ENCODE results near the gene COMMD6. TPM values are rescaled to one million over a fixed set of nuclear protein-coding genes. Genes with fewer than 3 reads are reported as not detected.

Gene COMMD6
- total and polyA plus RNA-seq, 2 experiments from 2014 or later, result 34.9 to 339 TPM

GRCh38 chr13:75480671-75481175 lies 56.9 kb downstream of the COMMD6 start:
- DNase-seq (ENCODE audit: low spot score) (peak; percentile 84), ATAC-seq (peak; percentile 16)
- H2AFZ ChIP-seq, result peak overlapping the region; percentile 67; the same call in 1 of the 2 replicates
- peak overlapping the region; percentile 22; the same call in 1 of the 2 replicates for H3K27ac Mint-ChIP-seq
- no peaks in the 10 kb centered on the region; the same call in 2 of the 3 replicates for H3K9me3 Mint-ChIP-seq
- H3K4me2 ChIP-seq, result peak overlapping the region; percentile 72
- peak overlapping the region; percentile 72 for H3K4me3 ChIP-seq
- H3K36me3 ChIP-seq (ENCODE audit: insufficient read depth), result no peaks in the 10 kb centered on the region
- no peaks in the 10 kb centered on the region for H3K9me2 ChIP-seq (ENCODE audit: insufficient read depth)
- H3K27me3 Mint-ChIP-seq (ENCODE audit: insufficient read depth, low read depth, poor library complexity), result peaks cover 20% of the 10 kb centered on the region
- no peaks in the 10 kb centered on the region; the same call in 1 of the 2 replicates for H3F3A ChIP-seq (replicated peaks; ENCODE audit: low read depth)
- peak overlapping the region; percentile 92 for H3K4me3 Mint-ChIP-seq
- H3K79me2 ChIP-seq (replicated peaks; ENCODE audit: insufficient read depth), result peaks cover 49% of the 10 kb centered on the region
- peak; percentile 68 for TF ChIP-seq CREB1 (CRISPR knock-in tag; IDR thresholded peaks at IDR 0.05; ENCODE audit: low read depth)
- no peak for TF ChIP-seq ETS1 (IDR thresholded peaks at IDR 0.05)
- H3K27me3 ChIP-seq (ENCODE audit: insufficient read depth), result peaks cover 14% of the 10 kb centered on the region
- H3K36me3 Mint-ChIP-seq (ENCODE audit: low read depth), result peaks cover 3% of the 10 kb centered on the region; the same call in 1 of the 3 replicates
- H3K4me1 Mint-ChIP-seq, result peaks cover 40% of the 10 kb centered on the region
- H4K20me1 ChIP-seq (replicated peaks; ENCODE audit: insufficient read depth), result peaks cover 13% of the 10 kb centered on the region; the same call in 1 of the 2 replicates
- no peak overlapping the region for H3K27ac ChIP-seq (ENCODE audit: low read depth)
- peaks cover 9% of the 10 kb centered on the region for H3K4me1 ChIP-seq (ENCODE audit: insufficient read depth)

GRCh38 chr13:75479102-75479740 lies 58.4 kb downstream of the COMMD6 start:
- no peaks in the 10 kb centered on the region for H3K9me2 ChIP-seq (ENCODE audit: insufficient read depth)
- peaks cover 61% of the 10 kb centered on the region for H3K79me2 ChIP-seq (replicated peaks; ENCODE audit: insufficient read depth)
- no peaks in the 10 kb centered on the region; the same call in 2 of the 3 replicates for H3K9me3 Mint-ChIP-seq
- H2AFZ ChIP-seq, result no peak overlapping the region
- peaks cover 33% of the 10 kb centered on the region for H3K4me1 Mint-ChIP-seq
- peaks cover 13% of the 10 kb centered on the region for H4K20me1 ChIP-seq (replicated peaks; ENCODE audit: insufficient read depth)
- no peak for DNase-seq (ENCODE audit: low spot score)
- H3K4me2 ChIP-seq, result no peak overlapping the region
- no peak overlapping the region for H3K4me3 ChIP-seq
- no peak overlapping the region for H3K27ac ChIP-seq (ENCODE audit: low read depth)
- peaks cover 4% of the 10 kb centered on the region for H3K4me1 ChIP-seq (ENCODE audit: insufficient read depth)
- no peak for ATAC-seq
- no peak overlapping the region for H3K27ac Mint-ChIP-seq
- peaks cover 14% of the 10 kb centered on the region for H3K27me3 ChIP-seq (ENCODE audit: insufficient read depth)
- peak overlapping the region; percentile 92; the same call in 2 of the 3 replicates for H3K4me3 Mint-ChIP-seq
- H3K27me3 Mint-ChIP-seq (ENCODE audit: insufficient read depth, low read depth, poor library complexity), result peaks cover 18% of the 10 kb centered on the region
- H3K36me3 ChIP-seq (ENCODE audit: insufficient read depth), result no peaks in the 10 kb centered on the region
- no peaks in the 10 kb centered on the region; the same call in 1 of the 2 replicates for H3F3A ChIP-seq (replicated peaks; ENCODE audit: low read depth)
- H3K36me3 Mint-ChIP-seq (ENCODE audit: low read depth), result peaks cover 3% of the 10 kb centered on the region; the same call in 1 of the 3 replicates
- no peak for TF ChIP-seq ZNF114 (CRISPR knock-in tag; IDR thresholded peaks at IDR 0.05)
- no peak for TF ChIP-seq ZNF462 (CRISPR knock-in tag; IDR thresholded peaks at IDR 0.05)
- no peak for TF ChIP-seq ETS1 (IDR thresholded peaks at IDR 0.05)
- TF ChIP-seq, protein P1, sequence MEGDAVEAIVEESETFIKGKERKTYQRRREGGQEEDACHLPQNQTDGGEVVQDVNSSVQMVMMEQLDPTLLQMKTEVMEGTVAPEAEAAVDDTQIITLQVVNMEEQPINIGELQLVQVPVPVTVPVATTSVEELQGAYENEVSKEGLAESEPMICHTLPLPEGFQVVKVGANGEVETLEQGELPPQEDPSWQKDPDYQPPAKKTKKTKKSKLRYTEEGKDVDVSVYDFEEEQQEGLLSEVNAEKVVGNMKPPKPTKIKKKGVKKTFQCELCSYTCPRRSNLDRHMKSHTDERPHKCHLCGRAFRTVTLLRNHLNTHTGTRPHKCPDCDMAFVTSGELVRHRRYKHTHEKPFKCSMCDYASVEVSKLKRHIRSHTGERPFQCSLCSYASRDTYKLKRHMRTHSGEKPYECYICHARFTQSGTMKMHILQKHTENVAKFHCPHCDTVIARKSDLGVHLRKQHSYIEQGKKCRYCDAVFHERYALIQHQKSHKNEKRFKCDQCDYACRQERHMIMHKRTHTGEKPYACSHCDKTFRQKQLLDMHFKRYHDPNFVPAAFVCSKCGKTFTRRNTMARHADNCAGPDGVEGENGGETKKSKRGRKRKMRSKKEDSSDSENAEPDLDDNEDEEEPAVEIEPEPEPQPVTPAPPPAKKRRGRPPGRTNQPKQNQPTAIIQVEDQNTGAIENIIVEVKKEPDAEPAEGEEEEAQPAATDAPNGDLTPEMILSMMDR (conservative IDR thresholded peaks at IDR 0.05; ENCODE audit: low read depth in 2 of 2), result no peak
- no peak for TF ChIP-seq POLR2AphosphoS5 (IDR thresholded peaks at IDR 0.05; ENCODE audit: low read depth)
- no peak for TF ChIP-seq EZH2 (IDR thresholded peaks at IDR 0.05; ENCODE audit: low read depth, unreplicated experiment)
- no peak for TF ChIP-seq CREB1 (CRISPR knock-in tag; IDR thresholded peaks at IDR 0.05; ENCODE audit: low read depth)
